Omental fat pad (tissue), 4 donors: Measurements from ENCODE around the gene UBE3C. TPM values are rescaled to one million over a fixed set of nuclear protein-coding genes. Genes with fewer than 3 reads are reported as not detected.
"Not testable (repeated sequence)": the region's sequence is repeated elsewhere in the genome, so short reads cannot be mapped to it uniquely, and the experiment has no call there.

Experiments used
- ATAC-seq: fragments of 150-250 bp; one replicate; pipeline ENCODE4 v1.9.1; 2016; ENCODE audit warnings: mild to moderate bottlenecking, moderate library complexity; ENCODE audit not compliant: low FRiP score
- DNase-seq: peaks from one replicate; pipeline ENCODE4 v3.0.0-alpha.2; 2019; ENCODE audit warnings: low spot score
- total RNA-seq, 4 donors: library from RNA; depleted of rRNA; stranded (reverse); fragments of >200 nt; gene quantifications; one replicate each; pipeline ENCODE4 v1.1.0, GENCODE V29; 2016
- TF ChIP-seq, protein P1 (sequence below), 3 donors: fragments of 450-650 bp; IDR thresholded peaks; one replicate each; pipeline ENCODE4 v1.5.1; 2016 to 2017; ENCODE audit warnings: antibody characterized with exemption in 3 of 3, mild to moderate bottlenecking in 3 of 3, moderate library complexity in 2 of 3

UBE3C gene
- total RNA-seq, 4 donors from 2014 or later, result 65.9 to 104 (median 78.3) TPM

DNA sequence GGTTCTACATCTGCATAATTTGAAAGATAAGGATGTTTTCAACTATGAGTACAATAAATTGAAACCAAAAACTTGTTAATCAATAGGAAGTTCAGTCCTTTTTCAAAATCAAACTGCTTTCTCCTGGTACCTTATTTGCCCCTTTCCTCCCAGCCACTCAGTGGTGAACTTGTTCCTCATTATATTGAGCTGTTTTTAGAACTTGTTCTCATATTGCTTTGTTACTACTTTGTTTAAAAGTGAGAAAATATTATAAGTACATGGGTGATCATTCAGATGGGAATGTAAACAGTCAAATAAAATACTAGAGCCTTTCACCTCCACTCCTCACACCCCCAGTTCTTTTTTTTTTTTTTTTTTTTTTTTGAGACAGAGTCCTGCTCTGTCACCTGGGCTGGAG lies 17.2 kb downstream of the UBE3C start:
- DNase-seq (no peak), ATAC-seq (no peak)
- TF ChIP-seq, protein P1, sequence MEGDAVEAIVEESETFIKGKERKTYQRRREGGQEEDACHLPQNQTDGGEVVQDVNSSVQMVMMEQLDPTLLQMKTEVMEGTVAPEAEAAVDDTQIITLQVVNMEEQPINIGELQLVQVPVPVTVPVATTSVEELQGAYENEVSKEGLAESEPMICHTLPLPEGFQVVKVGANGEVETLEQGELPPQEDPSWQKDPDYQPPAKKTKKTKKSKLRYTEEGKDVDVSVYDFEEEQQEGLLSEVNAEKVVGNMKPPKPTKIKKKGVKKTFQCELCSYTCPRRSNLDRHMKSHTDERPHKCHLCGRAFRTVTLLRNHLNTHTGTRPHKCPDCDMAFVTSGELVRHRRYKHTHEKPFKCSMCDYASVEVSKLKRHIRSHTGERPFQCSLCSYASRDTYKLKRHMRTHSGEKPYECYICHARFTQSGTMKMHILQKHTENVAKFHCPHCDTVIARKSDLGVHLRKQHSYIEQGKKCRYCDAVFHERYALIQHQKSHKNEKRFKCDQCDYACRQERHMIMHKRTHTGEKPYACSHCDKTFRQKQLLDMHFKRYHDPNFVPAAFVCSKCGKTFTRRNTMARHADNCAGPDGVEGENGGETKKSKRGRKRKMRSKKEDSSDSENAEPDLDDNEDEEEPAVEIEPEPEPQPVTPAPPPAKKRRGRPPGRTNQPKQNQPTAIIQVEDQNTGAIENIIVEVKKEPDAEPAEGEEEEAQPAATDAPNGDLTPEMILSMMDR (IDR thresholded peaks at IDR 0.05), result no peak

DNA sequence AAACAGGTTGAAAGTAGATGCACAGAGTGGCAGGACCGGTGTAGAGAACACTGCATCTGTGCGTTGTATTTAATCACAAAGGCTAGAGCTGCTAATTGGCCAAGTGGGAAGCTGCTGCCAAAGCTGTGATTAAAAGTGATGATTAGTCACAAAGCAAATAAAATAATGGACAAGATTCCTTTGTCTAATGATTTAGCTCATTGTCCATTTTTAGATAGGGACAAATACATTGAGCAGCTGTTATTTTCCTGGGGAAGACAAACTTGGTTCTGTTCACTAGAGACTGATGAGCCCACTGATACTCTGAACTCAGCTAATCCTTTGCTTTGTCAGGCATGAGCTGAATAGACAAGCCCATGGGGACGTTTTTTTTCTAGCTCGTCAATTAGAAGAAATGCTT lies 19.7 kb downstream of the UBE3C start:
- TF ChIP-seq, protein P1 (IDR thresholded peaks at IDR 0.05), result no peak
- ATAC-seq (no peak), DNase-seq (no peak)

DNA sequence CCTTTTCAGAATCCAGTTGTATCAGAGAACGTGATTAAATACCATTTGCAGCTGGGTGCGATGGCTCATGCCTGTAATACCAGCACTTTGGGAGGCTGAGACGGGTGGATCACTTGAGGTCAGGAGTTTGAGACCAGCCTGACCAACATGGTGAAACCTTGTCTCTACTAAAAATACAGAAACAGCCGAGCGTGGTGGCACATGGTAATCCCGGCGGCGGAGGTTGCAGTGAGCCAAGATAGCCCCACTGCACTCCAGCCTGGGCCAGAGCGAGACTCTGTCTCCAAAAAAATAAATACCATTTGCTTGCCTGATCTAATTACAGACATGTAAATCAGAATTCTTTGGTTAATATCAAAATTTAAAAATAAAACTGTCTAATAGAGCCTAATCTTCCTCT lies 20.8 kb downstream of the UBE3C start:
- ATAC-seq, DNase-seq: not testable (repeated sequence)

DNA sequence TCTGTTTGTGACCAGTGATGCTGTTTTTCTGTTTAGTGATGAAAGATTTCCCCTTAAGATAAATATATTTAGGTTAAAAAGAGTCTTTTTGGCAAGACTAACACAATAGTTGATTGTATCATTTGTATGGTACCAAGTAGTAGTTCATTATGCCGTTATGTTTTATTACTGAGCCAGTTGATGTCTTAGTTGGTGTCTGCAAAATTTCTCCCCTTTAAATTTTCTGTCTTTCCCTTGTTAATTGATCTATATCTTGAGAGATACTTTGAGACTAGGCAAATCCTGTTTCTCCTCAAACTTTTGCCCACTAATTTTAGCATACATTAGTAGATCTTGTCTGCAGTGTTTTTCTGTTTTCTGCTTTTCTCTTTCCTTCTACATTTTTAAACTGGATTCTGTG lies 21.7 kb downstream of the UBE3C start:
- no peak for ATAC-seq
- DNase-seq, result no peak
- TF ChIP-seq, protein P1 (IDR thresholded peaks at IDR 0.05), result no peak

DNA sequence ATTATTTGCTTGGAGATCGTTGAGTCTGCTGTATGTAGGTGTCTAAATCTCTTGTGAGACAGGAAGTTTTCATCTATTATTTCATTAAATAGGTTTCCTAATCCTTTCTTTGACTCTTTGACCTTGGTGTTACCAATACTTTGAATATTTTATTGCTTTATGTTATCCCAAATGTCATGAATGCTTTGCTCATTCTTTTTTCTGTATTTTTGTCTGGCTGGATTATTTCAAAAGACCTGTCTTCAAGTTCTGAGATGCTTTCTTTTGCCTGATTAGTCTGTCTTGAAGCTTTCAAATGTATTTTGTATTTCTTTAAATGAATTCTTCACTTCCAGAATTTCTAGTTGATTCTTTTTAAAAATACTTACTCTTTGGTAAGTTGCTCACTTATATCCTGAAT lies 27.3 kb downstream of the UBE3C start:
- TF ChIP-seq, protein P1 (IDR thresholded peaks at IDR 0.05), result no peak
- DNase-seq, result no peak
- ATAC-seq, result no peak

DNA sequence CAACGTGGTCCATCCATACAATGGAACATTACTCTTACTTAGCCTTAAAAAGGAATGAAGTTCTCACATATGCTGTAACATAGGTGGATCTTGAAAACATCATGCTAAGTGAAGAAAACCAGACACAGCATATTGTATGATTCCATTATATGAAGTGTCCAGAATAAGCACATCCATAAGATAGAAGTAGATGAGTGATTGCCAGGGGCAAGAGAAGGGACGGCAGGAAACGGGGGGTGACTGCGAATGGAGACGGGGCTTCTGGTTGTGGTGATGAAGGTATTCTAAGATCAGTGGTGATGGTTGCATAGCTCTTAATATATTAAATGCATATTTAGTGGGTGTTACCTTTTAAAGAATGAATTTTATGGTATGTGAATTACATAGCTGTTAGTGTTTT lies 29.8 kb downstream of the UBE3C start:
- TF ChIP-seq, protein P1 (IDR thresholded peaks at IDR 0.05), result no peak
- ATAC-seq, result no peak
- DNase-seq, result no peak

DNA sequence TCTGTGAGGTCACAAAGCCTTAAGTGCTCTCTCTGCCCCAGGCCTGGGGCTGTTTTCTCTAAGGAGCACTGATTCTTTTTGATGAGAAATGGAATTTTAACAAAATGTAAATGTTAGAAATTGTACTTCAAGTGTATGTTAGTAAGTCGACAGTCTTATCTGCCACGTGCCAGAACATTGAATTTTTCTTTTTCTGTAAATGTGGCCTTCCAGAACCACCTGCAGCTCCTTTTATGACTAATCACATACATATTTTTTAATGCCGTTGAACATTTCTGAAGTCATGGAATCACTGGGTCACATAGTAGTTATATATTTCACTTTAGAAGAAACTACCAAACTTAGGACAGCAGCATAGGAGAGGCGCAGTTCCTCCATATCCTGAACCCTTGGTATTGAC lies 38.0 kb downstream of the UBE3C start:
- DNase-seq, result no peak
- TF ChIP-seq, protein P1 (IDR thresholded peaks at IDR 0.05), result no peak
- no peak for ATAC-seq
